Astrocyte (in vitro differentiated cells and primary cell): ENCODE data around the gene RGS14. TPM values are rescaled to one million over a fixed set of nuclear protein-coding genes. Genes with fewer than 3 reads are reported as not detected.

Experiments used
- DNase-seq: peaks from one replicate; pipeline ENCODE4 v3.0.0-alpha.2; 2010; ENCODE audit warnings: low read depth
- FAIRE-seq: peaks from 2 replicates; lab custom pipeline; 2011; peaks lifted over from hg19 to GRCh38; lab: Jason Lieb, UNC
- H2AFZ ChIP-seq: 2 replicates; pipeline ENCODE4 v1.6.0; 2012; ENCODE audit warnings: low read depth, low read length, inconsistent platforms
- H3K27ac ChIP-seq: 2 replicates; pipeline ENCODE4 v1.5.1; 2011; ENCODE audit warnings: low read depth, low read length, inconsistent platforms
- H3K27me3 ChIP-seq: 2 replicates; pipeline ENCODE4 v1.6.0; 2011; ENCODE audit warnings: low read length, inconsistent platforms; ENCODE audit not compliant: insufficient read depth
- H3K36me3 ChIP-seq: 2 replicates; pipeline ENCODE4 v1.5.1; 2011; ENCODE audit warnings: low read length, inconsistent platforms; ENCODE audit not compliant: insufficient read depth
- H3K4me1 ChIP-seq: 2 replicates; pipeline ENCODE4 v1.5.1; 2011; ENCODE audit warnings: low read length, inconsistent platforms; ENCODE audit not compliant: insufficient read depth
- H3K4me2 ChIP-seq: 2 replicates; pipeline ENCODE4 v1.6.0; 2012; ENCODE audit warnings: low read length, inconsistent platforms
- H3K4me3 ChIP-seq: 2 replicates; pipeline ENCODE4 v1.5.1; 2011; ENCODE audit warnings: low read depth, mild to moderate bottlenecking, low read length, inconsistent platforms; ENCODE audit not compliant: insufficient read depth
- H3K79me2 ChIP-seq: 2 replicates; pipeline ENCODE4 v1.6.0; 2012; ENCODE audit warnings: mild to moderate bottlenecking, low read length, inconsistent platforms; ENCODE audit not compliant: insufficient read depth
- H3K9ac ChIP-seq: 2 replicates; pipeline ENCODE4 v1.6.0; 2012; ENCODE audit warnings: mild to moderate bottlenecking, low read length, inconsistent platforms
- H3K9me3 ChIP-seq: 2 replicates; pipeline ENCODE4 v1.5.1; 2012; ENCODE audit warnings: low read depth, mild to moderate bottlenecking, low read length, inconsistent platforms; ENCODE audit not compliant: insufficient read depth
- H4K20me1 ChIP-seq: 2 replicates; pipeline ENCODE4 v1.6.0; 2012; ENCODE audit warnings: low read length, inconsistent platforms; ENCODE audit not compliant: insufficient read depth
- H3K27ac Mint-ChIP-seq: one replicate; pipeline ENCODE4 v1.8.0; 2021; ENCODE audit warnings: mild to moderate bottlenecking, mixed read lengths; ENCODE audit not compliant: unreplicated experiment
- H3K27me3 Mint-ChIP-seq: one replicate; pipeline ENCODE4 v1.8.0; 2021; ENCODE audit warnings: low read depth, mixed read lengths; ENCODE audit not compliant: unreplicated experiment
- H3K36me3 Mint-ChIP-seq: one replicate; pipeline ENCODE4 v1.8.0; 2021; ENCODE audit warnings: low read depth, mixed read lengths; ENCODE audit not compliant: unreplicated experiment
- H3K4me1 Mint-ChIP-seq: one replicate; pipeline ENCODE4 v1.8.0; 2021; ENCODE audit warnings: low read depth, mixed read lengths; ENCODE audit not compliant: unreplicated experiment
- H3K4me3 Mint-ChIP-seq: one replicate; pipeline ENCODE4 v1.8.0; 2021; ENCODE audit warnings: mild to moderate bottlenecking, moderate library complexity, mixed read lengths; ENCODE audit not compliant: unreplicated experiment
- H3K9me3 Mint-ChIP-seq: one replicate; pipeline ENCODE4 v1.8.0; 2021; ENCODE audit warnings: mild to moderate bottlenecking, mixed read lengths; ENCODE audit not compliant: unreplicated experiment
- EZH2 ChIP-seq: IDR thresholded peaks from 2 replicates; pipeline ENCODE4 v1.6.1; 2012; ENCODE audit warnings: mild to moderate bottlenecking, low read length, inconsistent platforms; ENCODE audit not compliant: insufficient read depth
- total RNA-seq: library from RNA; stranded (reverse); gene quantifications from 2 replicates; pipeline ENCODE4 v1.2.1, GENCODE V29; 2021
- TF ChIP-seq, protein P1 (sequence below): IDR thresholded peaks from 2 replicates; pipeline ENCODE4 v1.5.1; 2011; ENCODE audit warnings: low read depth, mild to moderate bottlenecking, inconsistent platforms, low read length, moderate library complexity; ENCODE audit not compliant: insufficient read depth

RGS14 gene
- total RNA-seq, 1 donor from 2014 or later = 7.8 TPM

- peaks cover 6% of the 10 kb centered on the region for H3K27me3 ChIP-seq
- TF ChIP-seq, protein P1, sequence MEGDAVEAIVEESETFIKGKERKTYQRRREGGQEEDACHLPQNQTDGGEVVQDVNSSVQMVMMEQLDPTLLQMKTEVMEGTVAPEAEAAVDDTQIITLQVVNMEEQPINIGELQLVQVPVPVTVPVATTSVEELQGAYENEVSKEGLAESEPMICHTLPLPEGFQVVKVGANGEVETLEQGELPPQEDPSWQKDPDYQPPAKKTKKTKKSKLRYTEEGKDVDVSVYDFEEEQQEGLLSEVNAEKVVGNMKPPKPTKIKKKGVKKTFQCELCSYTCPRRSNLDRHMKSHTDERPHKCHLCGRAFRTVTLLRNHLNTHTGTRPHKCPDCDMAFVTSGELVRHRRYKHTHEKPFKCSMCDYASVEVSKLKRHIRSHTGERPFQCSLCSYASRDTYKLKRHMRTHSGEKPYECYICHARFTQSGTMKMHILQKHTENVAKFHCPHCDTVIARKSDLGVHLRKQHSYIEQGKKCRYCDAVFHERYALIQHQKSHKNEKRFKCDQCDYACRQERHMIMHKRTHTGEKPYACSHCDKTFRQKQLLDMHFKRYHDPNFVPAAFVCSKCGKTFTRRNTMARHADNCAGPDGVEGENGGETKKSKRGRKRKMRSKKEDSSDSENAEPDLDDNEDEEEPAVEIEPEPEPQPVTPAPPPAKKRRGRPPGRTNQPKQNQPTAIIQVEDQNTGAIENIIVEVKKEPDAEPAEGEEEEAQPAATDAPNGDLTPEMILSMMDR = no peak
- TF ChIP-seq EZH2 = no peak
- no peak overlapping the region for H3K9ac ChIP-seq
- H3K9me3 ChIP-seq = no peaks in the 10 kb centered on the region
- H4K20me1 ChIP-seq = peaks cover 17% of the 10 kb centered on the region
- H3K4me3 Mint-ChIP-seq = no peak overlapping the region
- no peaks in the 10 kb centered on the region for H3K36me3 ChIP-seq
- DNase-seq (no peak), FAIRE-seq (no peak)
- H3K27me3 Mint-ChIP-seq = peaks cover 40% of the 10 kb centered on the region
- H3K79me2 ChIP-seq = no peaks in the 10 kb centered on the region
- no peak overlapping the region for H3K4me3 ChIP-seq
- peaks cover 22% of the 10 kb centered on the region for H3K4me1 Mint-ChIP-seq
- H3K27ac Mint-ChIP-seq = no peak overlapping the region
- H2AFZ ChIP-seq = no peak overlapping the region
- peaks cover 19% of the 10 kb centered on the region for H3K4me1 ChIP-seq
- H3K4me2 ChIP-seq = no peak overlapping the region
- no peak overlapping the region for H3K27ac ChIP-seq
- H3K36me3 Mint-ChIP-seq = no peaks in the 10 kb centered on the region
- peaks cover 1% of the 10 kb centered on the region for H3K9me3 Mint-ChIP-seq
Measured at GRCh38 chr5:177393206-177393765, 35.6 kb downstream of the RGS14 start.

DNA sequence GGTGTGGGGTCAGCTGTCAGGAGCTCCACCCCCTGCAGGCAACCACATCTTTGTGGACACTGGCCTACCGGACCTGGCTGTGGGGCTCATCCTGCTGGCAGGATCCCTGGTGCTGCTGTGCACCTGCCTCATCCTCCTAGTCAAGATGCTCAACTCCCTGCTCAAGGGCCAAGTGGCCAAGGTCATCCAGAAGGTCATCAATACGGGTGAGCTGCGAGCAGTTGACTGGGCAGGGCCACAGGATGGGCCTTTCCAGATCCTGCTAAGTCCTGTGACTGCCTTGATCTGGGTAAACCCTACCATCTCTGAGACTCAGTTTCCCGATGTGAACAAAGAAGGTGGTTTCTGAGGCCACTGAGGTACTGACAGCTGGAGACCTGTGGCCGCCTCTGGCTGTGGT, 36.3 kb downstream of the RGS14 start:
- Histone ChIP-seq H3K4me3 (no peak overlapping the region), H3K79me2 (no peaks in the 10 kb centered on the region), H3K36me3 (no peaks in the 10 kb centered on the region), H2AFZ (no peak overlapping the region), H3K4me1 (peaks cover 13% of the 10 kb centered on the region), H4K20me1 (peaks cover 11% of the 10 kb centered on the region), H3K9ac (no peak overlapping the region), H3K27me3 (peaks cover 6% of the 10 kb centered on the region), H3K9me3 (no peaks in the 10 kb centered on the region), H3K27ac (no peak overlapping the region), H3K4me2 (no peak overlapping the region)
- Mint-ChIP-seq H3K4me1 (peaks cover 15% of the 10 kb centered on the region), H3K4me3 (no peak overlapping the region), H3K27me3 (peaks cover 44% of the 10 kb centered on the region), H3K27ac (no peak overlapping the region), H3K9me3 (no peaks in the 10 kb centered on the region), H3K36me3 (no peaks in the 10 kb centered on the region)
- no peak for FAIRE-seq
- DNase-seq = no peak
- no peak for TF ChIP-seq EZH2
- TF ChIP-seq, protein P1 = no peak

GRCh38 chr5:177396078-177396477, 38.4 kb downstream of the RGS14 start:
- Mint-ChIP-seq H3K36me3 (no peaks in the 10 kb centered on the region), H3K27me3 (peaks cover 45% of the 10 kb centered on the region)

More at GRCh38 chr5:177396078-177396477, 38.4 kb downstream of the RGS14 start:
- no peak for TF ChIP-seq EZH2
- TF ChIP-seq, protein P1 = no peak
- Histone ChIP-seq H3K4me1 (peaks cover 11% of the 10 kb centered on the region), H3K36me3 (no peaks in the 10 kb centered on the region), H2AFZ (no peak overlapping the region), H3K27ac (no peak overlapping the region), H3K27me3 (peaks cover 23% of the 10 kb centered on the region), H3K4me3 (no peak overlapping the region), H3K9me3 (no peaks in the 10 kb centered on the region), H3K9ac (no peak overlapping the region), H3K4me2 (no peak overlapping the region), H4K20me1 (no peaks in the 10 kb centered on the region), H3K79me2 (no peaks in the 10 kb centered on the region)
- DNase-seq = no peak
- Mint-ChIP-seq H3K9me3 (no peaks in the 10 kb centered on the region), H3K27ac (no peak overlapping the region), H3K4me3 (no peak overlapping the region), H3K4me1 (no peaks in the 10 kb centered on the region)
- no peak for FAIRE-seq
